Measurements from ENCODE around the gene SLC38A1.

The SLC38A1 gene

GRCh38 chr12:46234000-46234399 lies 34.8 kb downstream of the SLC38A1 start:
- in situ Hi-C loops (cut with MboI; ENCODE audit: low sequenced_read_pairs): no loop called here

GRCh38 chr12:46233423-46233822 lies 35.4 kb downstream of the SLC38A1 start:
- in situ Hi-C loops (cut with MboI; ENCODE audit: low sequenced_read_pairs): no loop called here

DNA sequence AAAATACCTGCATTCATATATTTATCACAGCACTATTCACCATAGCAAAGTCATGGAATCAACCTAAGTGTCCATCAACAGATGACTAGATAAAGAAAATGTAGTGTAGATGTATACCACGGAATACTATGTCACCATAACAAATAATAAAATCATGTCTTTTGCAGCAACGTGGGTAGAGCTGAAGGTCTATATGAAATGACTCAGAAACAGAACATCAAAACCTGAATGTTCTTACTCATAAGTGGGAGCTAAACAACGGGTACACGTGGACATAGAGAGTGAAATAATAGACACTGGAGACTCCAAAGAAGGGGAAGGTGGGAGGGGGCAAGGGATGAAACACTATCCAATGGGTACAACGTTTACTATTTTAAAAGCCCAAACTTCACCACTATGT lies 37.9 kb downstream of the SLC38A1 start:
- in situ Hi-C loops (cut with MboI; ENCODE audit: low sequenced_read_pairs): no loop called here

GRCh38 chr12:46230306-46230705 lies 38.5 kb downstream of the SLC38A1 start:
- in situ Hi-C loops (cut with MboI; ENCODE audit: low sequenced_read_pairs): no loop called here

DNA sequence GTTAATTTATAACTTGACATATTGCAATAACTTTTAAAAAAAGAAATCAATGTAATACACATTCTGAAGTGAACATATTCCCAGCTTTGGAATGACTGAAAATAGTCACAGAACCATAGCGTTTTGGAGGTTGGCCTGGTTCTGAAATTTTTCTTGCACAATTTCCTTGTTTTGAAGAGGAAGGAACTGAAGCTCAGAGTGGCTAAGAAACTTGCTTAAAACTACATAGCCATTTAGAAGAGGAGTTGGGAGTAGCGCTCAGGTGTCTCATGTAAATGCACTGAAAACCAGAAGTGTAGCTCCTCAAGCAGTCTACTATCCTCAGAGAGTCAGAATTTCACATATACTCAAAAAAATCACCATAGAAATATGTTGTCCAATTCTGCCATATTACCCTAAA lies 41.2 kb downstream of the SLC38A1 start:
- in situ Hi-C loops (cut with MboI; ENCODE audit: low sequenced_read_pairs): no loop called here

GRCh38 chr12:46224386-46224785 lies 44.5 kb downstream of the SLC38A1 start:
- in situ Hi-C loops (cut with MboI; ENCODE audit: low sequenced_read_pairs): no loop called here

DNA sequence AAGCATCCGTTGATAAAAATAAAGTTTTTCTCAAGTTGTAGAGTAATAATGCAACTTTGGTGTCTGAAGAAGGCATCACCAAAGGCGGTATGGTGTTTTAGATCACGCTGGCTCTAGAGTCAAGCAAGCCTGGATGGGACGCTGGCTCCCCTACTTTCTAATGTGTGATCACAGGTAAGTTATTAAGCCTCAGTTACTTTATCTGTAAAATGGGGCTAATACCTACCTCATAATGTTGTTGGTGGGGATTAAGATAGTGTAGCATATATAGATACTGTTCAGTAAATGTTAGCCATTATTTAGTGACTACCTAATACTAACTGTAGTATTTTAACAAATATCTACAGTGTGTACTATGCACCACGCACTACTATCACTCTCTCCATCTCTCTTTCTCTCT lies 45.8 kb downstream of the SLC38A1 start:
- in situ Hi-C loops (cut with MboI; ENCODE audit: low sequenced_read_pairs): no loop called here

DNA sequence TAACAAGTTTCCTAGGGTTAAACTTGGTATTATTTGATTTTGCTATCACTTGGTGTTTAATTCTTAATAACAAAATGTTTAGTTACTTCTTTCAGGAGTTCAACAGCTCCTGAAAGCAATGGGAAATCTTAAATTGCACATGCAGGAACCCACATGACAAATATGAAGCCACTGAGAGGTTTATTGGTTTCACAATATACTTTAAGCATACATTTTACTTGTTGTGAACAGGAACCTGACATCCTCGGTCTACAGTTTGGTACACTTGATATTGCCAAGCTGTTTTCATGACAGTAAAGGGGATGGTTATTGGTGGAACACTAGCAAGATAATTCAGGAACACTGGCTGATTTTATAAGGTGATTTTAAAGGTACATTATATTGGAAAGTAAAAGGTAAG lies 46.2 kb downstream of the SLC38A1 start:
- in situ Hi-C loops (cut with MboI; ENCODE audit: low sequenced_read_pairs): no loop called here

DNA sequence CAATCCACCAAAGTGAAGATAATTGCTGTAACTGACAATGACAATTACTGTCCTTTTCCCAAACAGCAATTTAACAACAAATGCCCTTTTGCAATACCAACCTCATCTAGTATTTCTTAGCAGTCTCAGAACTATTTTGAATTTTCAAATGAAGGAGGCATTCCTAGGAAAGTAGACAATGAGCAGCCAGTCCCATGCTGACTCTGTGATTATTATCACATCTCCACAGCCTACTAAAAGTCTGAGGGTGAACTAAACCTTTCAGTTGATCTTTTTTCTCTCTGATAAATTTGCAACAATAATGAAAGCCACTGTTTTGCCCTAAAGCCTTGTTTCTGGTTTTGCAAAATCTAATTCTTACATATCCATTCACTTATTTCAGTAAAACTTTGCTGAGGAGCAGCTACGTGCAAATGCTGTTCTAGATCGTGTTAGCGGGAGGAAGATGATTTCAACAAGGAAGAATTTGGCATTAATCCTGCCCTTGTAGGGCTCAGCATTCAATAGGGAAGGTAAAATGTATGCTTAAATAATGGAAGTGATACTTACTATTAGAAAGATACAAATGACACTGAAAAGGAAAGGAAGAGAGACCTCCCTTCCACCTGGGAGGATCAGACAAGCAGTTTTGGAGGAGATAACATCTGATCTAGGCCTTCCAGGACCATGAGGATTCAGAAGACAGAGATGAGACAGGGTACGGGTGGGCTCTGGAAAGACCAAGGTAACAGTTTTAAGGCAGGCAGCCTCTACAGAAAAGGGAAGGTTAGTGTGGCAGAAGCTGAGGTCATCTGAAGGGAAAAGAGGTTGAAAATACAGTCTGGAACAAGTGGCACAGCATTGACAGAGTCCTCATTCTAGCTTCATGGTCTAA lies 47.4 kb downstream of the SLC38A1 start:
- in situ Hi-C loops (cut with MboI; ENCODE audit: low sequenced_read_pairs): no loop called here

GRCh38 chr12:46219877-46220655 lies 48.8 kb downstream of the SLC38A1 start:
- in situ Hi-C loops (cut with MboI; ENCODE audit: low sequenced_read_pairs): no loop called here

GRCh38 chr12:46219132-46219876 lies 49.5 kb downstream of the SLC38A1 start:
- in situ Hi-C loops (cut with MboI; ENCODE audit: low sequenced_read_pairs): no loop called here

DNA sequence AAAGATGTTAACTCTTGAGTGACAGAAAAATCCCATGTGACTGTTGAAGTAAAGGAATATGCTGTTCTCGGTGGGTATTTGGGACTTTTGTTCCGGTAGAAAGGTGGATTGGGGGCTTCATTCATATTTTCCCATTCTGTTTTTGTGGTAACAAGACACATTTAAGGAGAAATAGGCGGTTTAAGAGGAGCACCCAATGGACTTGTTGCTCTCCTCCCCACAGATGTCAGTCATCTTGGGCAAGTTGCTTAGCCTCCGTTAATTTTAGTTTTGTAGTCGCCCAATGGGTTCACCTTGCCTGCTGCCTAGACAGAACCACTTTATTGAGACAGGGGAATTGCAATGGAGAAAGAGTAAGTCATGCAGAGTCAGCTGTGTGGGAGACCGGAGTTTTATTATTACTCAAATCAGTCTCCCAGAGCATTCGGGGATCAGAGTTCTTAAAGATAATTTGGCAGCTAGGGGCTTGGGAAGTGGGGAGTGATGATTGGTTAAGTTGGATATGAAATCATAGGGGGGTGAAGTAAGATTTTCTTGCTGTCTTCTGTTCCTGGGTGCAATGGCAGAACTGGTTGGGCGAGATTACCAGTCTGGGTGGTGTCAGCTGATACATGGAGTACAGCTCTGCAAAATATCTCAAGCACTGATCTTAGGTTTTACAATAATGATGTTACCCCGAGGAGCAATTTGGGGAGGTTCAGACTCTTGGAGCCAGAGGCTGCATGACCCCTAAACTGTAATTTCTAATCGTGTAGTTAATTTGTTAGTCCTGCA lies 50.3 kb downstream of the SLC38A1 start:
- in situ Hi-C loops (cut with MboI; ENCODE audit: low sequenced_read_pairs): no loop called here

- in situ Hi-C loops (cut with MboI; ENCODE audit: low sequenced_read_pairs): no loop called here
Observed at GRCh38 chr12:46217541-46218321, 51.1 kb downstream of the SLC38A1 start.

GRCh38 chr12:46214668-46215436 lies 54.0 kb downstream of the SLC38A1 start:
- in situ Hi-C loops (cut with MboI; ENCODE audit: low sequenced_read_pairs): no loop called here

DNA sequence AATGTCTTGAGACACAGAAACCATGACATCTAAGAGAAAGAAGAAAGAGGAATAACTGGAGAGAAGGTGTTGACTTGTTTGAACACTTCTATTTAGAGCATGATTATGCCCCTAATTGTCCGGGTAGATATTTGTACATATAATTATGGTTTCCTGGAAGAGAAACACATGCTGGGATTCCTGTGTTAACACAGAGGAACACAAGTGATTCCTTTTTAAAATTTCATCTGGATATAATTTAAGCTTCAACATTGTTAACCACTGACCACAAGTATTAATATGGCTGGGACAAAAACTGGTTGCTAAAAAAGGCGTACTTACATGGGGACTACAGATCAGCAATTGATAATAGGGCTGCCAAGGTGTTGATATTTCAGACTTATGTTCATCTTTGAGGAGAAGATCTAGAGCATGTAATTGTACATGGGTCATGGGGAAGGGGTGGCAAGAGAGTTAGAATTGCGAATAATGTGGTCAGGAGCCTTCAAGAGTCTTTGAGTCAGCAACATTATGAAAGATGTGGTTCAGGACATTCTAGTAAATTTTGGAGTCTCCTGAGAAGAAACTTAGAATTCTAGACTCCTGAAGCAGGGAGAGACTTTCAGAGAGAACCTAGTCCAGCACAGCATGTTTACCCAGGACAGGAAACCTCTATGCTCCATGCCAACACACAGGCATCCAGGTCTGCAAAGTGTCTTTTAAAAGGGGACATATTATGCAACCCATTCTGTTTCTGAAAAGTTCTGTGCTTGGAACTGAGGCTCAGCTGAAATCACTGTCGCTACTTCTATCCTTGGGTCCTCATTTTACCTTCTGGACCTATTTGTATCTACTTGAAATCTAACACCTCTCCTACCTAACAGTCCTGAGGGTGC lies 56.5 kb downstream of the SLC38A1 start:
- in situ Hi-C loops (cut with MboI; ENCODE audit: low sequenced_read_pairs): no loop called here

- in situ Hi-C loops (cut with MboI; ENCODE audit: low sequenced_read_pairs): no loop called here
Observed at GRCh38 chr12:46210873-46211439, 57.9 kb downstream of the SLC38A1 start.

DNA sequence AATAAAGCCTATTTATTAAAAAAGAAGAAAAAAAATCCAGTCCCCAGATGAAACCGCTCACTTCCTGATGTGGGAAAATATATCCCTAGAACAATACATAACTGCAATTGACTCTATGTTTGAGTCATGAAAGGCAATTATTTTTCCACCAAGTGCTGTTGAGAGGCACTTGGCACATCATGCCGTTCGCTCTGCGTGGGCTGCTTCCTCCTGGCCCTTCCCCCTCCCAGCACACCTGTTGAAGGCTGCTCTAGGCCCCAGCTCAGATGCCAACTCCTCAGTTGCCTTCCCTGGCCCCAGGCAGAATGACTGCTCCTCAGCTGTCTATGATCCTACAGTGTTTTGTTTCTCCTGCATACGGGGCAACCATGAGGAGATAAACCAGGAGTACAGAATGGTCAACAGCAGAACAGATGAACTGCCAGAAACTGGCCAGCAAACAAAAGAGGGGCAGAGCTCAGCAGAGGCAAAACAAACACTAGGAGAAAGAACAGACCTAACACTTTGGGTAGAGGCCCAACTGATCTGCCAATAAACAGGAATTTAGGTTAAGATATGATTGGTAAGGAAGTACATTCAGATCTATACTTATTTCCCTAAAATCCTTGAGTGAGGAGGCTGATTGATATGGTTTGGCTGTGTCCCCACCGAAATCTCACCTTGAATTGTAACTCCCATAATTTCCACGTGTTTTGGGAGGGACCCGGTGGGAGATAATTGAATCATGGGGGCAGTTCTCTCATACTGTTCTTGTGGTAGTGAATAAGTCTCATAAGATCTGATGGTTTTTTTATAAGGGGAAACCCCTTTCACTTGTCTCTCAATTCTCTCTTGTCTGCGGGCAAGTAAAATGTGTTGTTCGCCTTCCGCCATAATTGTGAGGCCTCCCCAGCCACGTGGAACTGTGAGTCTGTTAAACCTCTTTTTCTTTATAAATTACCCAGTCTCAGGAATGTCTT lies 58.6 kb downstream of the SLC38A1 start:
- in situ Hi-C loops (cut with MboI; ENCODE audit: low sequenced_read_pairs): no loop called here
